HEK293 (cell line): Measurements from ENCODE around the gene GPR62.

Experiments used
- CTCF ChIA-PET: fragments of 350-600 bp; formaldehyde crosslinking; extraction: SDS; loops from one replicate; lab custom pipeline; 2021; ENCODE audit warnings: antibody characterized with exemption; lab: Yijun Ruan, JAX
- POLR2A ChIA-PET: fragments of 300-600 bp; formaldehyde crosslinking; extraction: SDS; loops from one replicate; lab custom pipeline; 2020; ENCODE audit warnings: antibody characterized with exemption, inconsistent platforms; lab: Yijun Ruan, JAX
- H3K27ac ChIP-seq: fragments of 200-500 bp; sonication (Bioruptor generic); 2 replicates; pipeline ENCODE4 v1.5.1; 2014; ENCODE audit warnings: low read depth, low read length, control low read depth, inconsistent platforms; ENCODE audit errors: extremely low read depth
- H3K36me3 ChIP-seq, 2 experiments: fragments of 200-500 bp in 1 of 2; sonication (Bioruptor generic) in 1 of 2; 1 replicate in 1 of 2; 2 replicates in 1 of 2; pipeline ENCODE4 v1.5.1; 2014 to 2017; ENCODE audit warnings: inconsistent platforms in 2 of 2, low read length in 2 of 2; ENCODE audit not compliant: control insufficient read depth in 2 of 2, insufficient read depth in 1 of 2
- H3K4me1 ChIP-seq: fragments of 200-500 bp; sonication (Bioruptor generic); 2 replicates; pipeline ENCODE4 v1.5.1; 2014; ENCODE audit warnings: mild to moderate bottlenecking, low read length, inconsistent platforms; ENCODE audit not compliant: control insufficient read depth, insufficient read depth
- H3K4me3 ChIP-seq: 2 replicates; pipeline ENCODE4 v1.5.1; 2011; ENCODE audit warnings: low read depth, mild to moderate bottlenecking, control low read depth, low read length, moderate library complexity
- H3K9me3 ChIP-seq: fragments of 200-500 bp; sonication (Bioruptor generic); 2 replicates; pipeline ENCODE4 v1.5.1; 2014; ENCODE audit warnings: low read depth, low read length, inconsistent platforms; ENCODE audit not compliant: control insufficient read depth, insufficient read depth
- ELK4 ChIP-seq: IDR thresholded peaks from 2 replicates; pipeline ENCODE4 v1.6.1; 2011; ENCODE audit warnings: mild to moderate bottlenecking, low read depth, low read length, borderline replicate concordance
- GLI4 ChIP-seq: fragments of 450-650 bp; formaldehyde crosslinking; IDR thresholded peaks from 2 replicates; pipeline ENCODE4 v1.5.1; 2016; ENCODE audit warnings: missing biosample characterization, missing genetic modification characterization
- ZBTB48 ChIP-seq: fragments of 450-650 bp; formaldehyde crosslinking; IDR thresholded peaks from 2 replicates; pipeline ENCODE4 v1.5.1; 2016; ENCODE audit warnings: missing biosample characterization, missing genetic modification characterization
- ZBTB8A ChIP-seq: fragments of 450-650 bp; formaldehyde crosslinking; IDR thresholded peaks from 2 replicates; pipeline ENCODE4 v1.5.1; 2016; ENCODE audit warnings: missing biosample characterization, missing genetic modification characterization
- ZNF140 ChIP-seq: fragments of 450-650 bp; formaldehyde crosslinking; IDR thresholded peaks from 2 replicates; pipeline ENCODE4 v1.5.1; 2016; ENCODE audit warnings: missing biosample characterization, missing genetic modification characterization
- ZNF169 ChIP-seq: fragments of 450-650 bp; formaldehyde crosslinking; IDR thresholded peaks from 2 replicates; pipeline ENCODE4 v1.5.1; 2016; ENCODE audit warnings: missing biosample characterization, missing genetic modification characterization
- ZNF26 ChIP-seq: fragments of 450-650 bp; formaldehyde crosslinking; IDR thresholded peaks from 2 replicates; pipeline ENCODE4 v1.5.1; 2016; ENCODE audit warnings: missing biosample characterization, missing genetic modification characterization
- ZNF266 ChIP-seq: fragments of 450-650 bp; formaldehyde crosslinking; IDR thresholded peaks from 2 replicates; pipeline ENCODE4 v1.5.1; 2016; ENCODE audit warnings: missing biosample characterization, missing genetic modification characterization, low read depth
- ZNF398 ChIP-seq: fragments of 450-650 bp; formaldehyde crosslinking; IDR thresholded peaks from 2 replicates; pipeline ENCODE4 v1.5.1; 2017; ENCODE audit warnings: missing biosample characterization, missing genetic modification characterization
- ZNF423 ChIP-seq: fragments of 450-650 bp; formaldehyde crosslinking; IDR thresholded peaks from 2 replicates; pipeline ENCODE4 v1.5.1; 2016; ENCODE audit warnings: missing biosample characterization, missing genetic modification characterization
- ZNF501 ChIP-seq: fragments of 450-650 bp; formaldehyde crosslinking; IDR thresholded peaks from 2 replicates; pipeline ENCODE4 v1.5.1; 2016; ENCODE audit warnings: missing biosample characterization, missing genetic modification characterization
- ZNF529 ChIP-seq: fragments of 450-650 bp; formaldehyde crosslinking; IDR thresholded peaks from 2 replicates; pipeline ENCODE4 v1.5.1; 2017; ENCODE audit warnings: missing genetic modification characterization, missing biosample characterization; ENCODE audit not compliant: insufficient replicate concordance
- ZNF530 ChIP-seq: fragments of 450-650 bp; formaldehyde crosslinking; IDR thresholded peaks from 2 replicates; pipeline ENCODE4 v1.5.1; 2016; ENCODE audit warnings: low read depth, missing biosample characterization, missing genetic modification characterization
- ZNF544 ChIP-seq: fragments of 450-650 bp; formaldehyde crosslinking; IDR thresholded peaks from 2 replicates; pipeline ENCODE4 v1.5.0; 2017; ENCODE audit warnings: missing biosample characterization, missing genetic modification characterization
- ZNF548 ChIP-seq: fragments of 450-650 bp; formaldehyde crosslinking; IDR thresholded peaks from 2 replicates; pipeline ENCODE4 v1.5.1; 2016; ENCODE audit warnings: missing biosample characterization, missing genetic modification characterization
- ZNF549 ChIP-seq: fragments of 450-650 bp; IDR thresholded peaks from 2 replicates; pipeline ENCODE4 v1.5.1; 2018; ENCODE audit warnings: missing biosample characterization, missing genetic modification characterization, mild to moderate bottlenecking, inconsistent platforms, moderate library complexity
- ZNF626 ChIP-seq: fragments of 450-650 bp; sonication (Bioruptor Pico); formaldehyde crosslinking; IDR thresholded peaks from 2 replicates; pipeline ENCODE4 v1.5.1; 2018; ENCODE audit warnings: missing biosample characterization, missing genetic modification characterization, inconsistent platforms
- ZNF76 ChIP-seq: fragments of 450-650 bp; formaldehyde crosslinking; IDR thresholded peaks from 2 replicates; pipeline ENCODE4; 2016; ENCODE audit warnings: low read depth, missing biosample characterization, missing genetic modification characterization, borderline replicate concordance
- ZSCAN5A ChIP-seq: fragments of 450-650 bp; formaldehyde crosslinking; IDR thresholded peaks from 2 replicates; pipeline ENCODE4 v1.5.1; 2016; ENCODE audit warnings: missing biosample characterization, missing genetic modification characterization
- TF ChIP-seq, protein P1 (sequence below): fragments of 450-650 bp; formaldehyde crosslinking; IDR thresholded peaks from 2 replicates; pipeline ENCODE4 v1.5.1; 2017; ENCODE audit warnings: missing biosample characterization, missing genetic modification characterization

The GPR62 gene

GRCh38 chr3:51932471-51933370 lies 22.5 kb upstream of the GPR62 start (continued):
- TF ChIP-seq ZBTB8A = no peak
- TF ChIP-seq GLI4 (tag by site-specific recombination) = no peak
- TF ChIP-seq ZNF169 (tag by site-specific recombination) = no peak

GRCh38 chr3:51933471-51934138 lies 21.6 kb upstream of the GPR62 start:
- TF ChIP-seq ZNF423 (tag by site-specific recombination) (no peak), ZBTB8A (no peak), ZNF529 (tag by site-specific recombination) (no peak), ZNF76 (no peak), ZNF501 (no peak), ZNF549 (no peak), ZSCAN5A (tag by site-specific recombination) (no peak), ZNF626 (tag by site-specific recombination) (no peak), ZNF140 (tag by site-specific recombination) (no peak), ZNF544 (no peak), ZNF26 (no peak), ZNF548 (tag by site-specific recombination) (no peak), ZNF530 (tag by site-specific recombination) (no peak), ZNF266 (tag by site-specific recombination) (no peak), GLI4 (tag by site-specific recombination) (no peak), ZBTB48 (tag by site-specific recombination) (no peak), ELK4 (no peak), ZNF398 (tag by site-specific recombination) (no peak)
- TF ChIP-seq, protein P1, sequence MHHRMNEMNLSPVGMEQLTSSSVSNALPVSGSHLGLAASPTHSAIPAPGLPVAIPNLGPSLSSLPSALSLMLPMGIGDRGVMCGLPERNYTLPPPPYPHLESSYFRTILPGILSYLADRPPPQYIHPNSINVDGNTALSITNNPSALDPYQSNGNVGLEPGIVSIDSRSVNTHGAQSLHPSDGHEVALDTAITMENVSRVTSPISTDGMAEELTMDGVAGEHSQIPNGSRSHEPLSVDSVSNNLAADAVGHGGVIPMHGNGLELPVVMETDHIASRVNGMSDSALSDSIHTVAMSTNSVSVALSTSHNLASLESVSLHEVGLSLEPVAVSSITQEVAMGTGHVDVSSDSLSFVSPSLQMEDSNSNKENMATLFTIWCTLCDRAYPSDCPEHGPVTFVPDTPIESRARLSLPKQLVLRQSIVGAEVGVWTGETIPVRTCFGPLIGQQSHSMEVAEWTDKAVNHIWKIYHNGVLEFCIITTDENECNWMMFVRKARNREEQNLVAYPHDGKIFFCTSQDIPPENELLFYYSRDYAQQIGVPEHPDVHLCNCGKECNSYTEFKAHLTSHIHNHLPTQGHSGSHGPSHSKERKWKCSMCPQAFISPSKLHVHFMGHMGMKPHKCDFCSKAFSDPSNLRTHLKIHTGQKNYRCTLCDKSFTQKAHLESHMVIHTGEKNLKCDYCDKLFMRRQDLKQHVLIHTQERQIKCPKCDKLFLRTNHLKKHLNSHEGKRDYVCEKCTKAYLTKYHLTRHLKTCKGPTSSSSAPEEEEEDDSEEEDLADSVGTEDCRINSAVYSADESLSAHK (tag by site-specific recombination) = no peak
- Histone ChIP-seq H3K4me1 (no peaks in the 10 kb centered on the region), H3K9me3 (no peaks in the 10 kb centered on the region), H3K36me3 (peaks cover 0 to 54% of the 10 kb centered on the region in 2 experiments; a peak in 1 of 3 replicates), H3K4me3 (no peak overlapping the region), H3K27ac (no peak overlapping the region)
- CTCF ChIA-PET = interaction anchor here (0.6 to 1.1 kb wide), 3 partner anchors 8 to 120 kb away, joined by 3 to 5 read pairs (median 3); partner anchors contain the start of gene RRP9
- POLR2A ChIA-PET = interaction anchor here (0.6 to 1.7 kb wide), 3 partner anchors 8 to 153 kb away, joined by 3 to 9 read pairs (median 4); partner anchors contain the start of genes PARP3, RPL29 and RRP9
